GM23338 (cell line): ENCODE data around the gene HNRNPUL2. TPM values are rescaled to one million over a fixed set of nuclear protein-coding genes. Genes with fewer than 3 reads are reported as not detected.
"Not testable (repeated sequence)": the region's sequence is repeated elsewhere in the genome, so short reads cannot be mapped to it uniquely, and the experiment has no call there.

Experiments
- ATAC-seq: fragments of 200-7000 bp; cut with Tn5 transposase; 3 replicates; pipeline ENCODE4 v1.9.1; 2020
- DNase-seq: peaks from one replicate; pipeline ENCODE4 v3.0.0-alpha.2; 2015; ENCODE audit warnings: low spot score
- H2AFZ ChIP-seq: fragments of 200-600 bp; sonication (generic); 2 replicates; pipeline ENCODE4 v1.8.0; 2016; ENCODE audit warnings: antibody characterized with exemption, mild to moderate bottlenecking, moderate library complexity
- H3F3A ChIP-seq: fragments of 200-600 bp; sonication (generic); replicated peaks from 2 replicates; pipeline ENCODE4 v1.8.0; 2017; ENCODE audit warnings: antibody characterized with exemption, mixed run types, low read depth
- H3K27ac ChIP-seq: fragments of 200-600 bp; sonication (generic); 2 replicates; pipeline ENCODE4 v1.6.1; 2016; ENCODE audit warnings: low read depth
- H3K27me3 ChIP-seq: fragments of 200-600 bp; sonication (generic); 2 replicates; pipeline ENCODE4 v1.8.0; 2016; ENCODE audit warnings: mild to moderate bottlenecking, mixed run types, moderate library complexity; ENCODE audit not compliant: insufficient read depth
- H3K36me3 ChIP-seq: fragments of 200-600 bp; sonication (generic); 2 replicates; pipeline ENCODE4 v1.8.0; 2016; ENCODE audit warnings: mild to moderate bottlenecking; ENCODE audit not compliant: insufficient read depth
- H3K4me1 ChIP-seq: fragments of 200-600 bp; sonication (generic); 2 replicates; pipeline ENCODE4 v1.8.0; 2016; ENCODE audit warnings: mild to moderate bottlenecking, moderate library complexity; ENCODE audit not compliant: insufficient read depth
- H3K4me2 ChIP-seq: fragments of 200-600 bp; sonication (generic); 2 replicates; pipeline ENCODE4 v1.7.1; 2017; ENCODE audit warnings: mixed run types
- H3K4me3 ChIP-seq: fragments of 200-600 bp; sonication (generic); 2 replicates; pipeline ENCODE4 v1.6.1; 2016; ENCODE audit warnings: mixed run types
- H3K79me2 ChIP-seq: fragments of 200-600 bp; sonication (generic); replicated peaks from 2 replicates; pipeline ENCODE4 v1.8.0; 2017; ENCODE audit warnings: mild to moderate bottlenecking; ENCODE audit not compliant: insufficient read depth
- H3K9me2 ChIP-seq: fragments of 200-600 bp; sonication (generic); 2 replicates; pipeline ENCODE4 v1.8.0; 2017; ENCODE audit not compliant: insufficient read depth
- H4K20me1 ChIP-seq: fragments of 200-600 bp; sonication (generic); replicated peaks from 2 replicates; pipeline ENCODE4 v1.8.0; 2017; ENCODE audit warnings: mild to moderate bottlenecking; ENCODE audit not compliant: insufficient read depth
- H3K27ac Mint-ChIP-seq: 2 replicates; pipeline ENCODE4 v1.8.0; 2020; ENCODE audit warnings: inconsistent platforms, mild to moderate bottlenecking, moderate library complexity, mixed read lengths
- H3K27me3 Mint-ChIP-seq: 3 replicates; pipeline ENCODE4 v1.8.0; 2022; ENCODE audit warnings: low read depth, mild to moderate bottlenecking, moderate library complexity, mixed read lengths, inconsistent platforms; ENCODE audit not compliant: insufficient read depth, poor library complexity
- H3K36me3 Mint-ChIP-seq: 3 replicates; pipeline ENCODE4 v1.8.0; 2021; ENCODE audit warnings: low read depth, mild to moderate bottlenecking, inconsistent platforms, moderate library complexity, mixed read lengths
- H3K4me1 Mint-ChIP-seq: 3 replicates; pipeline ENCODE4 v1.8.0; 2020; ENCODE audit warnings: mild to moderate bottlenecking, inconsistent platforms, mixed read lengths
- H3K4me3 Mint-ChIP-seq: 3 replicates; pipeline ENCODE4 v1.8.0; 2021; ENCODE audit warnings: moderate library complexity, mild to moderate bottlenecking, inconsistent platforms, mixed read lengths
- H3K9me3 Mint-ChIP-seq: 3 replicates; pipeline ENCODE4 v1.8.0; 2020; ENCODE audit warnings: moderate library complexity, mild to moderate bottlenecking, inconsistent platforms, mixed read lengths
- CREB1 ChIP-seq: fragments of 250-450 bp; sonication (Bioruptor Pico); IDR thresholded peaks from 2 replicates; pipeline ENCODE4 v1.5.0; 2020; ENCODE audit warnings: low read depth, mild to moderate bottlenecking, moderate library complexity
- EZH2 ChIP-seq: fragments of 200-600 bp; sonication (generic); IDR thresholded peaks from one replicate; pipeline ENCODE4 v1.8.0; 2017; ENCODE audit warnings: antibody characterized with exemption, mild to moderate bottlenecking, low read depth; ENCODE audit not compliant: unreplicated experiment
- EZH2phosphoT487 ChIP-seq: fragments of 200-600 bp; sonication (generic); IDR thresholded peaks from one replicate; pipeline ENCODE4 v1.8.1; 2018; ENCODE audit warnings: antibody characterized with exemption; ENCODE audit not compliant: unreplicated experiment
- POLR2AphosphoS5 ChIP-seq: IDR thresholded peaks from 2 replicates; pipeline ENCODE4 v1.6.1; 2016; ENCODE audit warnings: antibody characterized with exemption, low read depth
- ZNF462 ChIP-seq: fragments of 250-450 bp; sonication (Bioruptor Pico); IDR thresholded peaks from 2 replicates; pipeline ENCODE4 v1.5.0; 2020; ENCODE audit warnings: mild to moderate bottlenecking, moderate library complexity
- polyA plus RNA-seq: library from polyadenylated mRNA; unstranded; fragments of >200 nt; fragmentation: Nextera tagmentation; extraction: Ambion mirVana; gene quantifications from 2 replicates; pipeline ENCODE4 v1.2.1, GENCODE V29; 2016
- total RNA-seq: library from RNA; depleted of rRNA; stranded (reverse); fragments of >200 nt; shearing (Covaris generic); gene quantifications from 2 replicates; pipeline ENCODE4 v1.2.3, GENCODE V29; 2014

Gene HNRNPUL2
- total and polyA plus RNA-seq, 2 experiments from 2014 or later: 9.4 to 18.3 TPM

- Mint-ChIP-seq H3K9me3 (no peaks in the 10 kb centered on the region; the same call in 2 of the 3 replicates), H3K27ac (peak overlapping the region; percentile 92), H3K36me3 (peaks cover 33% of the 10 kb centered on the region), H3K27me3 (peaks cover 17% of the 10 kb centered on the region), H3K4me3 (peak overlapping the region; percentile 90), H3K4me1 (peaks cover 14% of the 10 kb centered on the region)
- Histone ChIP-seq H3K4me1 (peaks cover 9% of the 10 kb centered on the region; the same call in 1 of the 2 replicates), H3K4me2 (peak overlapping the region; percentile 76), H3K4me3 (peak overlapping the region; percentile 89), H3K9me2 (no peaks in the 10 kb centered on the region), H3K79me2 (peaks cover 31% of the 10 kb centered on the region), H4K20me1 (peaks cover 3% of the 10 kb centered on the region; the same call in 1 of the 2 replicates), H3K36me3 (peaks cover 14% of the 10 kb centered on the region), H3F3A (peaks cover 30% of the 10 kb centered on the region), H3K27ac (peak overlapping the region; percentile 95), H2AFZ (no peak overlapping the region), H3K27me3 (no peaks in the 10 kb centered on the region)
- TF ChIP-seq EZH2phosphoT487 (no peak), POLR2AphosphoS5 (no peak)
- ATAC-seq (peak; percentile 25), DNase-seq (peak; percentile 59)
Observed at GRCh38 chr11:62770778-62771143, 43.5 kb upstream of the HNRNPUL2 start.

- not testable (repeated sequence) for H3K27me3 ChIP-seq, H2AFZ ChIP-seq, DNase-seq, H3K27me3 Mint-ChIP-seq, H3K36me3 ChIP-seq, H3K9me3 Mint-ChIP-seq, H4K20me1 ChIP-seq, H3K9me2 ChIP-seq
- peaks cover 43% of the 10 kb centered on the region for H3K79me2 ChIP-seq
- H3F3A ChIP-seq: peaks cover 21% of the 10 kb centered on the region
- H3K36me3 Mint-ChIP-seq: peaks cover 44% of the 10 kb centered on the region
- H3K4me3 ChIP-seq: peak overlapping the region; percentile 85
- peak overlapping the region; percentile 68 for H3K4me2 ChIP-seq
- H3K4me3 Mint-ChIP-seq: peak overlapping the region; percentile 94
- peak; percentile 1; the same call in 2 of the 3 replicates for ATAC-seq
- H3K27ac Mint-ChIP-seq: 0 out of 2 replicates have a peak overlapping the region, but pooled peaks have one; percentile 59
- peak overlapping the region; percentile 88 for H3K27ac ChIP-seq
- H3K4me1 Mint-ChIP-seq: peaks cover 26% of the 10 kb centered on the region
- peaks cover 35% of the 10 kb centered on the region for H3K4me1 ChIP-seq
Observed at GRCh38 chr11:62760867-62761227, 33.6 kb upstream of the HNRNPUL2 start.

GRCh38 chr11:62757846-62758788 lies 30.9 kb upstream of the HNRNPUL2 start:
- H3K27ac Mint-ChIP-seq: peak overlapping the region; percentile 98
- H3K36me3 ChIP-seq: peaks cover 4% of the 10 kb centered on the region; the same call in 1 of the 2 replicates
- H3K9me2 ChIP-seq: no peaks in the 10 kb centered on the region
- peak overlapping the region; percentile 50 for H3K4me3 ChIP-seq
- H4K20me1 ChIP-seq: peaks cover 8% of the 10 kb centered on the region
- peak; percentile 24 for ATAC-seq
- H3K4me1 Mint-ChIP-seq: peaks cover 35% of the 10 kb centered on the region
- H3K4me1 ChIP-seq: peaks cover 53% of the 10 kb centered on the region
- peaks cover 40% of the 10 kb centered on the region for H3K36me3 Mint-ChIP-seq
- H3F3A ChIP-seq: peaks cover 31% of the 10 kb centered on the region
- no peak overlapping the region for H2AFZ ChIP-seq
- peak overlapping the region; percentile 93 for H3K27ac ChIP-seq
- peak overlapping the region; percentile 68 for H3K4me2 ChIP-seq
- peaks cover 2% of the 10 kb centered on the region; the same call in 1 of the 3 replicates for H3K9me3 Mint-ChIP-seq
- peaks cover 12% of the 10 kb centered on the region for H3K27me3 Mint-ChIP-seq
- DNase-seq: peak; percentile 94
- peaks cover 49% of the 10 kb centered on the region for H3K79me2 ChIP-seq
- H3K4me3 Mint-ChIP-seq: peak overlapping the region; percentile 96
- H3K27me3 ChIP-seq: no peaks in the 10 kb centered on the region
- TF ChIP-seq CREB1 (0 out of 2 replicates have a peak, but pooled peaks have one; percentile 4), EZH2 (no peak), ZNF462 (no peak)
